IPS DF 19.7 (cell line): ENCODE measurements around the gene BMF.
"Not testable (repeated sequence)": the region's sequence is repeated elsewhere in the genome, so short reads cannot be mapped to it uniquely, and the experiment has no call there.

Experiments
- DNase-seq: peaks from one replicate; pipeline ENCODE4 v3.0.0-alpha.2; 2013; ENCODE audit warnings: low read depth, low spot score

The BMF gene

GRCh38 chr15:40128766-40129660 lies 20.3 kb upstream of the BMF start:
- DNase-seq = no peak

DNA sequence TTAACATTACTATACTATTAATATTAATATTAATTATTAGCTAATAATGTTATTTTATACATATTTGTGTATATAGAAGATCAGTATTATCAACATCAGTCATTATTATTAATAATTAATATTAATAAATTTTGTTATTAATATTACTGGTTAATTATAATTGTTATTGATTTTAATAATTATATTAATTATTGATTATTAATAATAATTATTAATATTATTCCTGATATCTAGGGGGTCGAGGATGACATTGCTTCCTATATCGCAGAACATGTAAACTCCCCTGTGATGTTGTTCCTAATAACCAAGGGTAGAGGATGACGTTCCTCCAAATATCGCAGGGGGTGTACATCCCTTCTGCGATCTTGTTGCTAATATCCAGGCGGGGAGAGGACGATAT lies 17.3 kb upstream of the BMF start:
- no peak for DNase-seq

DNA sequence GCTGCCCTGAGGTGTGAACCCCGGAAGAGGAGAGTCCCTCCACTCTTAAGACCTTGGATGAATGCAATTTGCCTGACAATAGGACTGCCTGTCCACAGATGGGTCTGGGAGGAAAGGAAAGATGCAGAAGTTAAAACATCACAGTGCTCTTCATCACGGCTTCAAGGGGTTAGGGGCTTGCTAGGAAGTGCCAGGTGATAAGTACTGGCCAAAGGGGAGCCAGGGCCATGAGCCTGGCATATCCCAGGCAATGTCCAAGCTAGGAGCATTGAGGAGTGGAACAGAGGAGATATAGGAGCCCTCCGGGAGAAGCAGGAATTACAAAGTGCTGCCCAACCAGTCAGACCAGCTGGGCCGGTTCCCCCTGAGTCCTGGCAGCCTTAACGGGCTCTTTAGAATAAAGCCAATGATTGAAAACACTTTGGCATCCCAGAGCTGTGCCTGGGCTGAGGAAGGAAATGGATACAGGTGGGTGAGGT lies 16.2 kb upstream of the BMF start:
- DNase-seq = not testable (repeated sequence)

- DNase-seq = not testable (repeated sequence)
Observed at GRCh38 chr15:40124333-40124732, 15.7 kb upstream of the BMF start.

- DNase-seq = not testable (repeated sequence)
Observed at GRCh38 chr15:40123863-40124262, 15.2 kb upstream of the BMF start.

DNA sequence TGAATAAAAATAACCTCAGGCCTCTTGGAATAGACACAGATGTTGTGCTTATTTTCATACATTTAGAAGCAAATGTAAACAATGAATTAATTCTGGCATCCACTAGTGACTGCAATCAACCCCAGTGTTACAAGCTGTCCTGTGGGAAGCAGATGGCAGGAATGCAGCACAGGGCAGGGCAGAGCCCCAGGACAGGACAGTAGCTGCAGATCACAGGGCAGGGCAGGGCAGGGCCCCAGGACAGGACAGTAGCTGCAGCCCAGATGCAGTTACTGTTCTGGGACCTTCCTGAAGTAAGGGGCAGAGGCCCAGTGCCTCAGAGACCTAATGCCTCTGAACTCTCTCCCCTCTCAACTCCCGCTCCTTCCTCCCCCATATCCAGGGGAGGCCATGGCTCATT lies 14.3 kb upstream of the BMF start:
- DNase-seq = not testable (repeated sequence)

DNA sequence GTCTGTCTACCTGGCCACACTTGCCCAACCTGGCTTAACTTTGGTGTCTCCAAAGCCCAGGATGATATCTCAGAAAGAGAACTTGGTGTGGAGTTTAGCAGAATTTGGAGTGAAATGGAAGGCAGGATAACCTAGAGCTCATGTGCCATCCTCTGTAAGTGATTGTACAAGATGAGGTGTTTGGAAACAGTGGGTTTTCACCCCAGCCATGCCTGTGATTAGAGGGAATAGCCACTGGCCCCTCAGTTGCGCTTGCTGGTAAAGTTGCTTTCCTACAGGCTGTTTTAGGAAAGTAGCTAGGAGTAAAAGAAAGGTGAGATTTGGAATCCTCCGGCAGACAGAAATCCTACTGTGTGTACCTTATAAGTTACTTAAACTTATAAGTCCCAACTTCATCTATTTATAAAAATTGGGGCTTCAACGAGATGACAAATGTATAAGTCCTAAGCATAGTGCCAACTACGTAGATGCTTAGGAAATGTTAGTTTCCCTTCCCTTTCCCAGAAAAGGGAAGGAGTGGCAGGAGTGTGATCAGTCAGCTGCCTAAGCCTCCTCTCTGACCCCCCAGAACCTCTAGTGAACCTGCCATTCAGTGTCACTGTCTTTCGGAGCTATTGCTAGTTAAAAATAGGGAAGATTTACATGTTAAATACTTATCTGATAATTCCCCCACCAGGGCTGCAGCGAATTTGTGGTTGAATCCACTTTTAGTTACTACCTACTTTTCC lies 13.4 kb upstream of the BMF start:
- no peak for DNase-seq

DNA sequence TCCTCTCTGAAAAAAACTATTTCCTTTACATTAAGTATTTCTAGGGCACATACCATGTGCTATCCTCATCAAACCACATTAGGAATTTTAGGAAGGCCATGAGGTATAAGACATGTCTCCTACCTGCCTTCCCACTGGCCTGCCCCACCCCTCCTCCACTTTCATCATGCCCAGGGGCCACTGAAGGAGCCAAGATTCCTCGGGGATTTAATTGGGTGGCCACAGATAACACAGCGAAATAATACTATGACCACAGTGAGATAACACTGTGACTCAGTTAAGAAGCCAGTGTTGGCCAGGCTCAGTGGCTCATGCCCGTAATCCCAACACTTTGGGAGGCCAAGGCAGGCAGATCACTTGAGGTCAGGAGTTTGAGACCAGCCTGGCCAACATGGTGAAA lies 9.8 kb upstream of the BMF start:
- no peak for DNase-seq

DNA sequence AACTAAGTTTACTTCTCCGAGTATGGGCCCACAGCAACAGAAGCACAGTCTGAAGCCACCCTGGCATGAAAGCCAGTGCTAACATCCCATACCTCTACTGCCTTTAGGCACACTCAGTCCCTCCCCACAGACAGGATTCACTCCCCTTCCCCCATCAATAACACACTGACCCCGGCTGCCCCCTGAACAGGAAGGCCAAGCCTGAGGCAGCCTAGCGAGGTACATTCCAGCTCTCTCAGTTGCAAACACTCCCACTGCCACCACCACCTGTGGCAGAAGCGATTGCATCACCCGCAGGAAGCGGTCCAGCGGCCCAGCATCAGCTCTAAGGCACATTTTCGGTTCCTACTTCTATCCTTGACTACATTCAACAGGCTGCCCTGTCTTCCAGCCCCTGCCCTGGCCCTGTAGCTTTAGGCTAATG lies 7.0 kb upstream of the BMF start:
- no peak for DNase-seq

- DNase-seq = not testable (repeated sequence)
Observed at GRCh38 chr15:40115106-40115505, 6.4 kb upstream of the BMF start.

DNA sequence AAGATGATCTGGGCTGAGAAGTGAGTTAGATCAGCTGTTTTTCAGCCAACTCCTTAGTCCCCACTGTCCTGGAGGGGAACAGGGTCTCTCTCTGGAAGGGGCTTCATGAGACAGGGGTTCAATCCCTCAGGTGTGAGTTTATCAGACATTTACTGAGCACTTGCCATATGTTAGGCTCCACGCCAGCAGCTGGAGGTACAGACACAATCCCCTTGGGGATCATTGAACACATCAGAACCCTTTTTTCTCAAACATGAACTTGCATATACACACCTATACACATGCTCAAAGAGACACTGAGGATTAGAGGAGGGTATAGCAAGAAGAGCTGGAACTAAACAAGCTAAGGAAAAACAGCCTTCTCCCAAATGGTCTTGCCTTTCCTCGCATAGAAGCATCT lies 5.5 kb upstream of the BMF start:
- no peak for DNase-seq

DNA sequence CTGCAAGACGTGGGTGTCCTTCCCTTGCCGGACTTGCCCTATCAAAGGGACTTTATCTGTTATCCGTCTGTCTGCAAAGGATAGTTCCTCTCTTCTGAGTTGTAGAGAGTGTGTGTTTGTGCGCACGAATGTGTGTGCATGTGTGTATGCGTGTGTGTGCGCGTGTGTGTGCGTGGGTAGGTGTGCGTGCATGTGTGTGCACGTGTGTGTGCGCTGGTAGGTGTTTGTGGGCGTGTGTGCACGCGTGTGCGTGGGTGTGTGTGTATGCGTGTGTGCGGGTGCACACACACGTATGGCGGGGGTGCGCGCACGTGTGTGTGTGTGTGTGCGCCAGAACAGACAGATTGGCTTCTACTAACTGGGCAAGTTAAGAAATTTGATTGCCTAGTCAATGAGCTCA lies 4.1 kb upstream of the BMF start:
- no peak for DNase-seq

GRCh38 chr15:40111888-40112287 lies 3.2 kb upstream of the BMF start:
- DNase-seq = no peak

GRCh38 chr15:40110866-40111550 lies 2.3 kb upstream of the BMF start:
- no peak for DNase-seq

GRCh38 chr15:40108061-40108854 lies 421 bp downstream of the BMF start:
- no peak for DNase-seq

- DNase-seq = peak; percentile 74
Observed at GRCh38 chr15:40106203-40107161, 2.2 kb downstream of the BMF start.

DNA sequence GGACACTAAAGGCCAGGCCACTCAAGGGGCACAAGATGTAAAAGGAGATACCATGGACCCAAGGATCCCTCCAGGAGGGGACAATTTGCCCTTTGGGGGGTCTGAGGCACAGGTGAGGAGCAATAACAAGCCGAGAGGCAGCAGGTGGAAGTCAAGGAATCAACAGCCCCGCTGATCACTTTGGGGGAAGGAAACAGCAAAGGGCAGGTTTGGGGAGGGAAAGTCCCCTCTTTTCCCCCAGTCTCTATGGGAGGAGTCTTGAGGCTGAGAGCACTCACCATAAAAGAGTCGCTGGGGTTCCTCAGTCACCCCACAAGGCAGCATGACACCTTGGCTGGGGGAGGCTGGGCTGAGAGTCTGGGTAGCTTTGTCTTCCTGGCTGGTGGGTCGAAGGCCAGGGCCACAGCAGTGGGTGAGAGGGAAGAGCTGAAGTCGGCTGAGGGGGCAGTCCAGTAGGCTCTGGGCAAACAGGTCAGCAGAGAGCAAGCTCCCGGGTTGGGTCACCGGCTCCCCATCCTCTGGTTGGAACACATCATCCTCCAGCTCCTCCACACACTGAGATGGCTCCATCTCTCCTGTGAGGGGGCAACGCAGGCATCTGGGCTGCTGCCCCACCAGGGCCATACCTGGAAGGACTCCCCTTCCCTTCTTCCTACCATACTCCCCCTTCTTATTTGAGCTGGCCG lies 3.0 kb downstream of the BMF start:
- DNase-seq = no peak

DNA sequence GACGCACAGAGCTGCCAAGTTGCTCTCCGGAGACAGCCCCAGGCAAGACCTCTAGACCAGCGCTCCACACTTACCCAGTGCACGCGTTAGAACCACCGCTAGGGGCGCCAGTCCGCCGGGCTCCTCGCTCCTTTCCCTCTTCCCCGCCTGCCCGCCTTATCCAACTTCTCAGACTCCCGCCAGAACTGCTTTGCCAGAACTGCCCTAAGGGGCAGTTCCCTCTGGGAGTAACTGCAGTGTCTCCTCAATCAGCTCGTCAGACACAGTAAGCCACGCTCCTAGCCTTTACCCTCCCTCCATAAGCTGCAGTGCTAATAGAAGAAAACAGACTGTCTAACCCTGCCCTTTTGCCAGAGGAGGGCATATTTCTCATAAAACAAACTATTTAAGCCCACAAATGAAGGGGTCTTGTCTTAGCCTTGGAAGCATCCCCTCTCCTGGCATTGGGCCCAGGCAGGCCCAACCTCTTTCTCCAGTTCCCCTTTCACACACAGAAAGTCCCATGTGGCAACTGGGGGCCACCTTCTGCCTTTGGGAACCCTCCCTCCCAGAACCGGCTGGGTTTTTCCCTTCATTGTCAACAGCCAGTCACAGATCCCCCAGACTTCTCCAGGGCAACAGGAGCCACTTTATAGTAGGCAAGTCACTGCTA lies 3.7 kb downstream of the BMF start:
- no peak for DNase-seq

DNA sequence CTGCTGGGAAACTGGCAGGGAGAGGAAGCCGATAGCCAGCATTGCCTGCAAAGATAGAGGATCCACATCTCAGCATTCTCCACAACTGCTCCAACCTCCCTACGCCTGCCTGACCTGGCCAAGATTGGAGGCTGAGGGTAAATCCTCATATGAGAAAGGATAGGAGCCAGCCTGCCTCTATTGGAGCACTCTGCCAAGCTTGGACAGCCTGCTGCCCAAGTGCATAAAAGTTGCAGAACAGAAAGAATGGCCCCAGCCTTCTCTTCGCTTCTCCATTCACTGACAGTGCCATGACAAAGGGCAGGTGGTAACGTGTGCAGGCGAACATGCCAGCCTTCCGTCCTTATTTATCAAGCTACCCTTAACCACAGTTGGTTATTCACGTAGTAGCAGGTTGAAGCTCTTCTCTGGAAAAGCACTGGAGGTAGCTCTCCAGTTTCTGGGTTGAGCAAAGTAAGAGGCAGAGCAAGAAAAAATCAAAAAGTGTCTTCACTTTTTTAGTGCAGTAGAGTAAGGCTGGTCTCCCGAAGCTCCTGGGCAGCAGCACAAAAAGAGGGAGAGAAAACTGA lies 4.3 kb downstream of the BMF start:
- DNase-seq = no peak
